Measurements from ENCODE around the gene SELP. TPM values are rescaled to one million over a fixed set of nuclear protein-coding genes. Genes with fewer than 3 reads are reported as not detected.

SELP gene
- total RNA-seq, 1 donor from 2014 or later: not detected

DNA sequence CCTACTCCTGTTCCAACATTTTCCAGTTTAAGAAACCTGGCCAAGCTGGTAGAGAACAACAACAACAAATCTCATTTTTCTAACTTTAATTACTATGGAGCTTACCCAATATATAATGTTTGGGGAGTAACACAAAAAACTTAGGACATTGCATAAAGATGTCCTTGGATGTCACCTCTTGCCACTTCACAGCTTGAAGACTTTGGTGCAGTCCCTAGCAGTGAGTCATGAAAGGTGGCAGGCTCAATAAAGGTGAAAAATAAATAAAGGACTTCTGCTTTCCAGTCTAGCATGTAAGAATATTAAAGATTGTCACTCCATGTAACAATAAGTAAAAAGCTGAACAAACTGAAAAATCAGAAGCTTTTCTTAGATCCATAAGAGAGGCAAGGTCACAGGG is 17.6 kb upstream of the SELP start:
- Histone ChIP-seq H3K27me3 (ENCODE audit: insufficient read depth, low read length) (no peaks in the 10 kb centered on the region), H4K20me1 (ENCODE audit: insufficient read depth, low read length) (no peaks in the 10 kb centered on the region), H3K36me3 (ENCODE audit: insufficient read depth, low read length) (no peaks in the 10 kb centered on the region), H3K79me2 (ENCODE audit: insufficient read depth, low read length) (no peaks in the 10 kb centered on the region), H3K9me3 (ENCODE audit: insufficient read depth, low read depth, low read length) (no peaks in the 10 kb centered on the region), H3K4me1 (ENCODE audit: insufficient read depth, low read length) (no peaks in the 10 kb centered on the region), H3K4me3 (ENCODE audit: insufficient read depth, low read depth, low read length) (no peak overlapping the region), H2AFZ (ENCODE audit: low read depth, low read length) (no peak overlapping the region), H3K4me2 (ENCODE audit: low read length) (no peak overlapping the region), H3K9ac (ENCODE audit: low read length) (no peak overlapping the region), H3K27ac (ENCODE audit: low read depth, low read length) (no peak overlapping the region)
- Mint-ChIP-seq H3K4me1 (ENCODE audit: low read depth, unreplicated experiment) (no peaks in the 10 kb centered on the region), H3K4me3 (ENCODE audit: unreplicated experiment) (no peak overlapping the region), H3K36me3 (ENCODE audit: low read depth, unreplicated experiment) (no peaks in the 10 kb centered on the region), H3K9me3 (ENCODE audit: unreplicated experiment) (no peaks in the 10 kb centered on the region), H3K27me3 (ENCODE audit: low read depth, unreplicated experiment) (no peaks in the 10 kb centered on the region), H3K27ac (ENCODE audit: unreplicated experiment) (no peak overlapping the region)
- TF ChIP-seq, protein P1, sequence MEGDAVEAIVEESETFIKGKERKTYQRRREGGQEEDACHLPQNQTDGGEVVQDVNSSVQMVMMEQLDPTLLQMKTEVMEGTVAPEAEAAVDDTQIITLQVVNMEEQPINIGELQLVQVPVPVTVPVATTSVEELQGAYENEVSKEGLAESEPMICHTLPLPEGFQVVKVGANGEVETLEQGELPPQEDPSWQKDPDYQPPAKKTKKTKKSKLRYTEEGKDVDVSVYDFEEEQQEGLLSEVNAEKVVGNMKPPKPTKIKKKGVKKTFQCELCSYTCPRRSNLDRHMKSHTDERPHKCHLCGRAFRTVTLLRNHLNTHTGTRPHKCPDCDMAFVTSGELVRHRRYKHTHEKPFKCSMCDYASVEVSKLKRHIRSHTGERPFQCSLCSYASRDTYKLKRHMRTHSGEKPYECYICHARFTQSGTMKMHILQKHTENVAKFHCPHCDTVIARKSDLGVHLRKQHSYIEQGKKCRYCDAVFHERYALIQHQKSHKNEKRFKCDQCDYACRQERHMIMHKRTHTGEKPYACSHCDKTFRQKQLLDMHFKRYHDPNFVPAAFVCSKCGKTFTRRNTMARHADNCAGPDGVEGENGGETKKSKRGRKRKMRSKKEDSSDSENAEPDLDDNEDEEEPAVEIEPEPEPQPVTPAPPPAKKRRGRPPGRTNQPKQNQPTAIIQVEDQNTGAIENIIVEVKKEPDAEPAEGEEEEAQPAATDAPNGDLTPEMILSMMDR (IDR thresholded peaks at IDR 0.05; ENCODE audit: insufficient read depth, low read depth, low read length): no peak
- TF ChIP-seq EZH2 (IDR thresholded peaks at IDR 0.05; ENCODE audit: insufficient read depth, low read length): no peak
- FAIRE-seq (no peak), DNase-seq (ENCODE audit: low read depth) (no peak)

DNA sequence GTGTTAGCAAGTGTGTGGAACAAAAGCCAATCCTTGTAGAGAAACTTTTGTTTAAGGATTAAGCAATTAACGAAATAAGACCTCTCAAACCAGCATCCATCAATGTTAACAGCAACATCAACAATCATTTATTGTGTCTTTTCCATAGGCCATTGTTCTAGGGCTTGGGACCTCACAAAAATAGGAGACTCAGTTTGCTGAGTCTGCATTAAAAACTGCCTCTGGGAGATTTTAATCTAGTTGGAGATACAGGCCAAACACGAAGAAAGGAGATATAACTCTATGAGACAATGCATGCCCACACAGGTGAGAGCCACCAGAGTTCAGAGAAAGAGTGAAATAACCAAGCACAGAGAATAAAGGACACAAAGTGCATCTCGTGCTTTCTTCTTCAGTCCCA is 14.4 kb upstream of the SELP start:
- H3K27me3 ChIP-seq (ENCODE audit: insufficient read depth, low read length): no peaks in the 10 kb centered on the region
- H3K4me3 ChIP-seq (ENCODE audit: insufficient read depth, low read depth, low read length): no peak overlapping the region
- no peak overlapping the region for H3K27ac Mint-ChIP-seq (ENCODE audit: unreplicated experiment)
- H3K9me3 ChIP-seq (ENCODE audit: insufficient read depth, low read depth, low read length): no peaks in the 10 kb centered on the region
- no peaks in the 10 kb centered on the region for H3K9me3 Mint-ChIP-seq (ENCODE audit: unreplicated experiment)
- H3K4me2 ChIP-seq (ENCODE audit: low read length): no peak overlapping the region
- H4K20me1 ChIP-seq (ENCODE audit: insufficient read depth, low read length): no peaks in the 10 kb centered on the region
- no peaks in the 10 kb centered on the region for H3K4me1 Mint-ChIP-seq (ENCODE audit: low read depth, unreplicated experiment)
- no peak overlapping the region for H2AFZ ChIP-seq (ENCODE audit: low read depth, low read length)
- DNase-seq (ENCODE audit: low read depth): no peak
- H3K27ac ChIP-seq (ENCODE audit: low read depth, low read length): no peak overlapping the region
- FAIRE-seq: no peak
- H3K27me3 Mint-ChIP-seq (ENCODE audit: low read depth, unreplicated experiment): no peaks in the 10 kb centered on the region
- H3K79me2 ChIP-seq (ENCODE audit: insufficient read depth, low read length): no peaks in the 10 kb centered on the region
- no peak overlapping the region for H3K4me3 Mint-ChIP-seq (ENCODE audit: unreplicated experiment)
- no peaks in the 10 kb centered on the region for H3K4me1 ChIP-seq (ENCODE audit: insufficient read depth, low read length)
- H3K36me3 Mint-ChIP-seq (ENCODE audit: low read depth, unreplicated experiment): no peaks in the 10 kb centered on the region
- TF ChIP-seq, protein P1 (IDR thresholded peaks at IDR 0.05; ENCODE audit: insufficient read depth, low read depth, low read length): no peak
- no peak for TF ChIP-seq EZH2 (IDR thresholded peaks at IDR 0.05; ENCODE audit: insufficient read depth, low read length)
- no peak overlapping the region for H3K9ac ChIP-seq (ENCODE audit: low read length)
- no peaks in the 10 kb centered on the region for H3K36me3 ChIP-seq (ENCODE audit: insufficient read depth, low read length)

DNA sequence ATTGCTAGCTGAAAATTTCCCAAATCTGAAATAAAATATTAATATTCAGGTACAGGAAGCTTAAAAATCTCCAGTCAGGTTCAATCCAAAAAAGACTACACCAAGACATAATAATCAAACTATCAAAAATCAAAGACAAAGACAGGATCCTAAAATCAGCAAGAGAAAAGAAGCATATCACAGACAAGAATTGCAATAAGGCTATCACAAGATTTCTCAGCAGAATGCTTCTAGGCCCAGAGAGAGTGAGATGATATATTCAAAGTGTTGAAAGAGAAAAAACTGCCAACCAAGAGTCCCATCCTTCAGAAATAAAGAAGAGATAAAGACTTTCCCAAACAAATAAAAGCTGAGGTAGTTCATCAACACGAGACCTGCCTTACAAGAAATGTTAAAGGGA is 5.0 kb upstream of the SELP start:
- TF ChIP-seq, protein P1 (IDR thresholded peaks at IDR 0.05; ENCODE audit: insufficient read depth, low read depth, low read length): no peak
- no peak for TF ChIP-seq EZH2 (IDR thresholded peaks at IDR 0.05; ENCODE audit: insufficient read depth, low read length)
- no peaks in the 10 kb centered on the region for H3K36me3 Mint-ChIP-seq (ENCODE audit: low read depth, unreplicated experiment)
- no peaks in the 10 kb centered on the region for H3K27me3 ChIP-seq (ENCODE audit: insufficient read depth, low read length)
- peaks cover 19% of the 10 kb centered on the region for H3K9me3 Mint-ChIP-seq (ENCODE audit: unreplicated experiment)
- H3K36me3 ChIP-seq (ENCODE audit: insufficient read depth, low read length): no peaks in the 10 kb centered on the region
- no peak overlapping the region for H3K4me3 Mint-ChIP-seq (ENCODE audit: unreplicated experiment)
- no peaks in the 10 kb centered on the region for H3K27me3 Mint-ChIP-seq (ENCODE audit: low read depth, unreplicated experiment)
- peaks cover 3% of the 10 kb centered on the region for H3K9me3 ChIP-seq (ENCODE audit: insufficient read depth, low read depth, low read length)
- H3K27ac ChIP-seq (ENCODE audit: low read depth, low read length): no peak overlapping the region
- no peak overlapping the region for H3K9ac ChIP-seq (ENCODE audit: low read length)
- H4K20me1 ChIP-seq (ENCODE audit: insufficient read depth, low read length): no peaks in the 10 kb centered on the region
- DNase-seq (ENCODE audit: low read depth) (no peak), FAIRE-seq (no peak)
- H3K4me3 ChIP-seq (ENCODE audit: insufficient read depth, low read depth, low read length): no peak overlapping the region
- no peak overlapping the region for H2AFZ ChIP-seq (ENCODE audit: low read depth, low read length)
- H3K4me1 ChIP-seq (ENCODE audit: insufficient read depth, low read length): no peaks in the 10 kb centered on the region
- H3K4me1 Mint-ChIP-seq (ENCODE audit: low read depth, unreplicated experiment): peaks cover 5% of the 10 kb centered on the region
- H3K4me2 ChIP-seq (ENCODE audit: low read length): no peak overlapping the region
- no peaks in the 10 kb centered on the region for H3K79me2 ChIP-seq (ENCODE audit: insufficient read depth, low read length)
- no peak overlapping the region for H3K27ac Mint-ChIP-seq (ENCODE audit: unreplicated experiment)

Measured in astrocyte (in vitro differentiated cells and primary cell).